Measurements from ENCODE around the gene BMPER.

Gene BMPER

GRCh38 chr7:33901199-33901598 lies 4.1 kb upstream of the BMPER start:
- Histone ChIP-seq H3K27me3 (ENCODE audit: low read length) (no peaks in the 10 kb centered on the region), H3F3A (ENCODE audit: insufficient read depth) (no peaks in the 10 kb centered on the region), H3K4me3 (ENCODE audit: insufficient read depth, low read length, poor library complexity, severe bottlenecking) (no peak overlapping the region), H3K9me3 (ENCODE audit: insufficient read depth, low read length) (no peaks in the 10 kb centered on the region), H3K9ac (ENCODE audit: low read length) (no peak overlapping the region), H3K36me3 (ENCODE audit: low read length) (no peaks in the 10 kb centered on the region), H3K9me2 (replicated peaks; ENCODE audit: insufficient read depth, low read length) (no peaks in the 10 kb centered on the region), H2AFZ (ENCODE audit: low read depth, low read length, severe bottlenecking) (no peak overlapping the region), H3K79me2 (ENCODE audit: insufficient read depth, low read length) (no peaks in the 10 kb centered on the region), H4K20me1 (ENCODE audit: low read depth, low read length) (no peaks in the 10 kb centered on the region), H3K27ac (ENCODE audit: low read depth, low read length) (no peak overlapping the region), H3K4me2 (ENCODE audit: low read depth, low read length, poor library complexity, severe bottlenecking) (no peak overlapping the region)
- TF ChIP-seq EZH2phosphoT487 (conservative IDR thresholded peaks at IDR 0.05; ENCODE audit: low read length) (no peak), CTCF (IDR thresholded peaks at IDR 0.05; ENCODE audit: insufficient read depth, low read length, poor library complexity, severe bottlenecking) (no peak)

- Histone ChIP-seq H3K4me2 (ENCODE audit: low read depth, low read length, poor library complexity, severe bottlenecking) (no peak overlapping the region), H3K9me3 (ENCODE audit: insufficient read depth, low read length) (no peaks in the 10 kb centered on the region), H4K20me1 (ENCODE audit: low read depth, low read length) (no peaks in the 10 kb centered on the region), H3K4me3 (ENCODE audit: insufficient read depth, low read length, poor library complexity, severe bottlenecking) (no peak overlapping the region), H2AFZ (ENCODE audit: low read depth, low read length, severe bottlenecking) (no peak overlapping the region), H3K27me3 (ENCODE audit: low read length) (no peaks in the 10 kb centered on the region), H3K36me3 (ENCODE audit: low read length) (no peaks in the 10 kb centered on the region), H3K9me2 (replicated peaks; ENCODE audit: insufficient read depth, low read length) (no peaks in the 10 kb centered on the region), H3K27ac (ENCODE audit: low read depth, low read length) (no peak overlapping the region), H3K9ac (ENCODE audit: low read length) (no peak overlapping the region), H3F3A (ENCODE audit: insufficient read depth) (no peaks in the 10 kb centered on the region), H3K79me2 (ENCODE audit: insufficient read depth, low read length) (no peaks in the 10 kb centered on the region)
- TF ChIP-seq CTCF (IDR thresholded peaks at IDR 0.05; ENCODE audit: insufficient read depth, low read length, poor library complexity, severe bottlenecking) (no peak), EZH2phosphoT487 (conservative IDR thresholded peaks at IDR 0.05; ENCODE audit: low read length) (no peak)
These were observed 3.5 kb upstream of the BMPER start for GRCh38 chr7:33901847-33902246.

GRCh38 chr7:33902746-33903145 lies 2.6 kb upstream of the BMPER start:
- Histone ChIP-seq H2AFZ (ENCODE audit: low read depth, low read length, severe bottlenecking) (no peak overlapping the region), H3K36me3 (ENCODE audit: low read length) (no peaks in the 10 kb centered on the region), H4K20me1 (ENCODE audit: low read depth, low read length) (no peaks in the 10 kb centered on the region), H3K27ac (ENCODE audit: low read depth, low read length) (no peak overlapping the region), H3K79me2 (ENCODE audit: insufficient read depth, low read length) (no peaks in the 10 kb centered on the region), H3K4me2 (ENCODE audit: low read depth, low read length, poor library complexity, severe bottlenecking) (no peak overlapping the region), H3K9ac (ENCODE audit: low read length) (no peak overlapping the region), H3K9me2 (replicated peaks; ENCODE audit: insufficient read depth, low read length) (no peaks in the 10 kb centered on the region), H3F3A (ENCODE audit: insufficient read depth) (no peaks in the 10 kb centered on the region), H3K4me3 (ENCODE audit: insufficient read depth, low read length, poor library complexity, severe bottlenecking) (no peak overlapping the region), H3K9me3 (ENCODE audit: insufficient read depth, low read length) (no peaks in the 10 kb centered on the region), H3K27me3 (ENCODE audit: low read length) (no peaks in the 10 kb centered on the region)
- TF ChIP-seq EZH2phosphoT487 (conservative IDR thresholded peaks at IDR 0.05; ENCODE audit: low read length) (no peak), CTCF (IDR thresholded peaks at IDR 0.05; ENCODE audit: insufficient read depth, low read length, poor library complexity, severe bottlenecking) (no peak)
